ENCODE data around the gene ITGA2B. TPM values are rescaled to one million over a fixed set of nuclear protein-coding genes. Genes with fewer than 3 reads are reported as not detected.

ITGA2B gene
- total and polyA plus RNA-seq, 2 experiments from 2014 or later = 13.3 to 13.9 TPM

GRCh38 chr17:44334315-44334714, 55.1 kb downstream of the ITGA2B start:
- H3K9me3 Mint-ChIP-seq = no peaks in the 10 kb centered on the region
- no peaks in the 10 kb centered on the region for H3K36me3 ChIP-seq (ENCODE audit: insufficient read depth)
- no peaks in the 10 kb centered on the region for H3K79me2 ChIP-seq (replicated peaks; ENCODE audit: insufficient read depth)
- DNase-seq (ENCODE audit: low spot score) (no peak), ATAC-seq (no peak)
- no peak overlapping the region for H3K4me3 Mint-ChIP-seq
- no peak overlapping the region for H3K27ac ChIP-seq (ENCODE audit: low read depth)
- H4K20me1 ChIP-seq (replicated peaks; ENCODE audit: insufficient read depth) = no peaks in the 10 kb centered on the region
- H3K27me3 Mint-ChIP-seq (ENCODE audit: insufficient read depth, low read depth, poor library complexity) = peaks cover 6% of the 10 kb centered on the region
- H3K4me1 ChIP-seq (ENCODE audit: insufficient read depth) = no peaks in the 10 kb centered on the region; the same call in 1 of the 2 replicates
- H3K36me3 Mint-ChIP-seq (ENCODE audit: low read depth) = no peaks in the 10 kb centered on the region
- H3K27me3 ChIP-seq (ENCODE audit: insufficient read depth) = no peaks in the 10 kb centered on the region
- H3K9me2 ChIP-seq (ENCODE audit: insufficient read depth) = no peaks in the 10 kb centered on the region
- H3K4me2 ChIP-seq = no peak overlapping the region
- no peak overlapping the region for H3K4me3 ChIP-seq
- no peak overlapping the region for H3K27ac Mint-ChIP-seq
- H3K4me1 Mint-ChIP-seq = peaks cover 11% of the 10 kb centered on the region
- H2AFZ ChIP-seq = no peak overlapping the region
- 0 out of 2 replicates have a peak, but pooled peaks cover 2% of the 10 kb centered on the region for H3F3A ChIP-seq (replicated peaks; ENCODE audit: low read depth)
- TF ChIP-seq, protein P1, sequence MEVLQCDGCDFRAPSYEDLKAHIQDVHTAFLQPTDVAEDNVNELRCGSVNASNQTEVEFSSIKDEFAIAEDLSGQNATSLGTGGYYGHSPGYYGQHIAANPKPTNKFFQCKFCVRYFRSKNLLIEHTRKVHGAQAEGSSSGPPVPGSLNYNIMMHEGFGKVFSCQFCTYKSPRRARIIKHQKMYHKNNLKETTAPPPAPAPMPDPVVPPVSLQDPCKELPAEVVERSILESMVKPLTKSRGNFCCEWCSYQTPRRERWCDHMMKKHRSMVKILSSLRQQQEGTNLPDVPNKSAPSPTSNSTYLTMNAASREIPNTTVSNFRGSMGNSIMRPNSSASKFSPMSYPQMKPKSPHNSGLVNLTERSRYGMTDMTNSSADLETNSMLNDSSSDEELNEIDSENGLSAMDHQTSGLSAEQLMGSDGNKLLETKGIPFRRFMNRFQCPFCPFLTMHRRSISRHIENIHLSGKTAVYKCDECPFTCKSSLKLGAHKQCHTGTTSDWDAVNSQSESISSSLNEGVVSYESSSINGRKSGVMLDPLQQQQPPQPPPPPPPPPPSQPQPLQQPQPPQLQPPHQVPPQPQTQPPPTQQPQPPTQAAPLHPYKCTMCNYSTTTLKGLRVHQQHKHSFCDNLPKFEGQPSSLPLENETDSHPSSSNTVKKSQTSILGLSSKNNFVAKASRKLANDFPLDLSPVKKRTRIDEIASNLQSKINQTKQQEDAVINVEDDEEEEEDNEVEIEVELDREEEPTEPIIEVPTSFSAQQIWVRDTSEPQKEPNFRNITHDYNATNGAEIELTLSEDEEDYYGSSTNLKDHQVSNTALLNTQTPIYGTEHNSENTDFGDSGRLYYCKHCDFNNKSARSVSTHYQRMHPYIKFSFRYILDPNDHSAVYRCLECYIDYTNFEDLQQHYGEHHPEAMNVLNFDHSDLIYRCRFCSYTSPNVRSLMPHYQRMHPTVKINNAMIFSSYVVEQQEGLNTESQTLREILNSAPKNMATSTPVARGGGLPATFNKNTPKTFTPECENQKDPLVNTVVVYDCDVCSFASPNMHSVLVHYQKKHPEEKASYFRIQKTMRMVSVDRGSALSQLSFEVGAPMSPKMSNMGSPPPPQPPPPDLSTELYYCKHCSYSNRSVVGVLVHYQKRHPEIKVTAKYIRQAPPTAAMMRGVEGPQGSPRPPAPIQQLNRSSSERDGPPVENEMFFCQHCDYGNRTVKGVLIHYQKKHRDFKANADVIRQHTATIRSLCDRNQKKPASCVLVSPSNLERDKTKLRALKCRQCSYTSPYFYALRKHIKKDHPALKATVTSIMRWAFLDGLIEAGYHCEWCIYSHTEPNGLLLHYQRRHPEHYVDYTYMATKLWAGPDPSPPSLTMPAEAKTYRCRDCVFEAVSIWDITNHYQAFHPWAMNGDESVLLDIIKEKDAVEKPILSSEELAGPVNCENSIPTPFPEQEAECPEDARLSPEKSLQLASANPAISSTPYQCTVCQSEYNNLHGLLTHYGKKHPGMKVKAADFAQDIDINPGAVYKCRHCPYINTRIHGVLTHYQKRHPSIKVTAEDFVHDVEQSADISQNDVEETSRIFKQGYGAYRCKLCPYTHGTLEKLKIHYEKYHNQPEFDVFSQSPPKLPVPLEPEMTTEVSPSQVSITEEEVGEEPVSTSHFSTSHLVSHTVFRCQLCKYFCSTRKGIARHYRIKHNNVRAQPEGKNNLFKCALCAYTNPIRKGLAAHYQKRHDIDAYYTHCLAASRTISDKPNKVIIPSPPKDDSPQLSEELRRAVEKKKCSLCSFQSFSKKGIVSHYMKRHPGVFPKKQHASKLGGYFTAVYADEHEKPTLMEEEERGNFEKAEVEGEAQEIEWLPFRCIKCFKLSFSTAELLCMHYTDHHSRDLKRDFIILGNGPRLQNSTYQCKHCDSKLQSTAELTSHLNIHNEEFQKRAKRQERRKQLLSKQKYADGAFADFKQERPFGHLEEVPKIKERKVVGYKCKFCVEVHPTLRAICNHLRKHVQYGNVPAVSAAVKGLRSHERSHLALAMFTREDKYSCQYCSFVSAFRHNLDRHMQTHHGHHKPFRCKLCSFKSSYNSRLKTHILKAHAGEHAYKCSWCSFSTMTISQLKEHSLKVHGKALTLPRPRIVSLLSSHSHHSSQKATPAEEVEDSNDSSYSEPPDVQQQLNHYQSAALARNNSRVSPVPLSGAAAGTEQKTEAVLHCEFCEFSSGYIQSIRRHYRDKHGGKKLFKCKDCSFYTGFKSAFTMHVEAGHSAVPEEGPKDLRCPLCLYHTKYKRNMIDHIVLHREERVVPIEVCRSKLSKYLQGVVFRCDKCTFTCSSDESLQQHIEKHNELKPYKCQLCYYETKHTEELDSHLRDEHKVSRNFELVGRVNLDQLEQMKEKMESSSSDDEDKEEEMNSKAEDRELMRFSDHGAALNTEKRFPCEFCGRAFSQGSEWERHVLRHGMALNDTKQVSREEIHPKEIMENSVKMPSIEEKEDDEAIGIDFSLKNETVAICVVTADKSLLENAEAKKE (CRISPR knock-in tag; IDR thresholded peaks at IDR 0.05) = no peak
- TF ChIP-seq NANOG (IDR thresholded peaks at IDR 0.05; ENCODE audit: borderline replicate concordance) (no peak), REST (IDR thresholded peaks at IDR 0.05; ENCODE audit: unreplicated experiment) (no peak), STAT1 (IDR thresholded peaks at IDR 0.05; ENCODE audit: unreplicated experiment) (no peak), CTCF (conservative IDR thresholded peaks at IDR 0.05; ENCODE audit: low read depth in 2 of 2) (no peak), EZH2phosphoT487 (IDR thresholded peaks at IDR 0.05; ENCODE audit: unreplicated experiment) (no peak), ZNF114 (CRISPR knock-in tag; IDR thresholded peaks at IDR 0.05) (no peak), CREB1 (CRISPR knock-in tag; IDR thresholded peaks at IDR 0.05; ENCODE audit: low read depth) (no peak), EZH2 (IDR thresholded peaks at IDR 0.05; ENCODE audit: low read depth, unreplicated experiment) (no peak), ZNF331 (CRISPR knock-in tag; IDR thresholded peaks at IDR 0.05; ENCODE audit: low read depth) (no peak), POLR2AphosphoS5 (IDR thresholded peaks at IDR 0.05; ENCODE audit: low read depth) (no peak), JUNB (IDR thresholded peaks at IDR 0.05; ENCODE audit: unreplicated experiment) (no peak)
- TF ChIP-seq, protein P2, sequence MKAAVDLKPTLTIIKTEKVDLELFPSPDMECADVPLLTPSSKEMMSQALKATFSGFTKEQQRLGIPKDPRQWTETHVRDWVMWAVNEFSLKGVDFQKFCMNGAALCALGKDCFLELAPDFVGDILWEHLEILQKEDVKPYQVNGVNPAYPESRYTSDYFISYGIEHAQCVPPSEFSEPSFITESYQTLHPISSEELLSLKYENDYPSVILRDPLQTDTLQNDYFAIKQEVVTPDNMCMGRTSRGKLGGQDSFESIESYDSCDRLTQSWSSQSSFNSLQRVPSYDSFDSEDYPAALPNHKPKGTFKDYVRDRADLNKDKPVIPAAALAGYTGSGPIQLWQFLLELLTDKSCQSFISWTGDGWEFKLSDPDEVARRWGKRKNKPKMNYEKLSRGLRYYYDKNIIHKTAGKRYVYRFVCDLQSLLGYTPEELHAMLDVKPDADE (IDR thresholded peaks at IDR 0.05) = no peak
